Left cardiac atrium (tissue), 4 donors: ENCODE data around the gene LGI4. TPM values are rescaled to one million over a fixed set of nuclear protein-coding genes. Genes with fewer than 3 reads are reported as not detected.
"Not testable (repeated sequence)": the region's sequence is repeated elsewhere in the genome, so short reads cannot be mapped to it uniquely, and the experiment has no call there.

Source experiments
- ATAC-seq, 2 donors: fragments of 200-7000 bp; cut with Tn5 transposase; one replicate each; pipeline ENCODE4 v1.9.1; 2020; ENCODE audit warnings: mild to moderate bottlenecking in 2 of 2, moderate library complexity in 2 of 2
- DNase-seq: peaks from one replicate; pipeline ENCODE4 v3.0.0-alpha.2; 2020
- intact Hi-C, 2 donors: fragments of 100-400 bp; cut with DNase I; formaldehyde crosslinking; loops; one replicate each; pipeline versions ENCODE4 v1.14.1 to v1.15.1; 2022 to 2023
- total RNA-seq, 2 donors: library from RNA; stranded (reverse); fragmentation: NEBNext Ultra II Directional; extraction: Animal tissue kit (Norgen Biotek cat#: 25700); gene quantifications; one replicate each; pipeline ENCODE4 v1.2.1, GENCODE V29; 2021
- donor health status: DM: no; HTN: yes; CAD: no.
- donor health status: DM: no; HTN: yes; CAD: no; lungs with severe emphysema.
- donor health status: DM: yes; HTN: yes; CAD: no.
- donor health status: Dilated cardiomyopathy.

LGI4 gene
- total RNA-seq, 2 donors from 2014 or later = 11.6 to 17.9 TPM

DNA sequence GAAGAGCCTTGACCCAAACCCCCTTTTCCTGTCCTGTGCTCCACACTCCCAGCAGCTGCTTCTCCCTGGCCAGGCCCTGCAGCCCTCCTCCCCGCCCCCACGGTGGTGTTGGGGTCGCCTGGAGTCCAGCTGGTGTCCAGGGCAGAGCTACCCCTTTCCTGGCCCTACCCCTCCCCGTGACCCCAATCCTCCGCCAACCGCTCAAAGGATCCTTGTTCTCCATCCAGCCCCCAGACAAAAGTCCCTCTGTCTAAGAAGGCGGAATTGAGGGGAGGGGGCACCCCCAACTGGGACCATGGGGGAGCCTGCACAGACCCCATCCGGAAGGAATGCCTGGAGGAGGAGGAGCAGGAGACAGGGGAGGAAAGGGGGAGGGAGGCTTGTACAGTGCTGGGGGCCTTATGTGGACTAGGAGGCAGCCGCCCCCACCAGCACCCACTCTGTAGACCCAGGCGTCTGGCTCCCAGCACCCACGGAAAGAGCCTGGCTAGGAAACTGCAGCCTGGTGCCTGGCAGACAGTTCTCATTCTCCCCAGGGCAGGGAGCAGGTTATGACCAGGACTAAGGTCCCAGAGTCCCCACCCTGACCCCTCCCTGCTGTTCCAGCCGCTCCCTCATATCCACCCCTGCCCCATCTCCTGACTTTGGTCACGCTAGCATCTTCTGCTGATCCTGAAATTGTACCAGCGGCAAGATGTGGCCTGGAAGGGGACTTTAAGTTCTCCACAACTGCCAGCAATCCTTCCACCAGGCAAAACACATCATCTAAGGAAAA lies 19.5 kb downstream of the LGI4 start, which contains the start of gene FXYD3:
TSS of gene FXYD3 (plus strand) at position 647 of the 775 bp plus-strand sequence. CDS start 3,554 bp downstream, outside the sequence.
- intact Hi-C loops = loop anchor here in 1 of 2 donors (2.0 kb wide), 1 partner anchor 19 kb away; the partner anchor contains the start of gene LGI4
- ATAC-seq = peak; percentile 38 to 47
- no peak for DNase-seq

- ATAC-seq = peak; percentile 84 to 90
- peak; percentile 70 for DNase-seq
- intact Hi-C loops = loop anchor here in 1 of 2 donors (2.0 kb wide), 1 partner anchor 20 kb away; the partner anchor contains the start of gene LGI4
These were observed 20.3 kb downstream of the LGI4 start for GRCh38 chr19:35114353-35115176.

DNA sequence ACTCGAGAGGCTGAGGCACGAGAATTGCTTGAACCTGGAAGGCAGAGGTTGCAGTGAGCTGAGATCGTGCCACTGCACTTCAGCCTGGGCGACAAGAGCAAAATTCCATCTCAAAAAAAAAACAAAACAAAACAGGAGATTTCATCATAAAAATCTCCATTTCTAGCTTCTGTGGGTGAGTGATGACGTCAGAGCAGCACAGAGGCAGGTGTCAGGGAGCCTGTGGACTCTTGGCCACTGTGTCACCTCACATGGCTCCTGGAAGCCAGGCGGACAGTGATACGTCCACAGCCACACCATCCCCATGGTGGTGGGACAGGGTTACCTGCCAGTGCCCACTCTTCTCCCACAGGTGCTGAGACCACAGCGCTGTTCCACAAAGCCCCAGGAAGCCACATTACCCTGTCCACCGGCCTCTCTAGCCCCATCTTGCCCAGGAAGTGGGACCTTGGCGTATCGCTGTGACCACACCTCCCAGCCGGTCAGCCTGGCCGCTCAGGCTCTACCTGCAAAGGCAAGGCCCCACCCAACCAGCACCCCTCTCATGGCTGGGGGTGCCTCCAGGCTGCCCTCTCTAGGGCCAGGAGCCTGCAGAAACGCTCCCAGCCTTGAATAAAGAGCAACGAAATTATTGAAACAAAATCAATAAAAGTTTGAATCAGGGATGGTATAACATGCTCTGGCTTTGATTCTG lies 21.7 kb downstream of the LGI4 start:
- no peak for ATAC-seq
- intact Hi-C loops = no loop called here
- no peak for DNase-seq

GRCh38 chr19:35110974-35111373 lies 23.9 kb downstream of the LGI4 start:
- ATAC-seq (no peak), DNase-seq (no peak)

GRCh38 chr19:35109395-35110112 lies 25.3 kb downstream of the LGI4 start:
- intact Hi-C loops = no loop called here
- ATAC-seq (no peak), DNase-seq (no peak)

More at GRCh38 chr19:35110974-35111373, 23.9 kb downstream of the LGI4 start:
- intact Hi-C loops = no loop called here

GRCh38 chr19:35108730-35109129 lies 26.1 kb downstream of the LGI4 start:
- ATAC-seq (no peak), DNase-seq (no peak)
- intact Hi-C loops = no loop called here

- intact Hi-C loops = no loop called here
- peak in 1 of 2 donors; percentile 76 for ATAC-seq
- peak; percentile 53 for DNase-seq
These were observed 27.3 kb downstream of the LGI4 start for GRCh38 chr19:35107545-35107944.

GRCh38 chr19:35106898-35107541 lies 27.8 kb downstream of the LGI4 start:
- ATAC-seq (no peak), DNase-seq (no peak)

DNA sequence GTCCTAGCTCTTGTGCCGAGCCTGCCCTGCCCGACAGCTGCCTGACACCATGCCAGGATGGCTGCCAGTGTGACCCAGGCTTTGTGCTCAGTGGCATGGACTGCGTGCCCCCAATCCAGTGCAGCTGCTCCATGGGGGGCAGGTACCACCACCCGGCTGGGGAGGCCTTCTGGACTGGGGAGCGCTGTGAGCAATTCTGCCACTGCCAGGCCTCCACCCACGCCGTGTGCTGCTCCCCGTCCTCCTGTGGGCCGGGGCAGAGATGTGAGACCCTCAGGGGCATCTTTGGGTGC lies 28.6 kb downstream of the LGI4 start:
- ATAC-seq (no peak), DNase-seq (no peak)
- intact Hi-C loops = no loop called here

More at GRCh38 chr19:35106898-35107541, 27.8 kb downstream of the LGI4 start:
- intact Hi-C loops = no loop called here

DNA sequence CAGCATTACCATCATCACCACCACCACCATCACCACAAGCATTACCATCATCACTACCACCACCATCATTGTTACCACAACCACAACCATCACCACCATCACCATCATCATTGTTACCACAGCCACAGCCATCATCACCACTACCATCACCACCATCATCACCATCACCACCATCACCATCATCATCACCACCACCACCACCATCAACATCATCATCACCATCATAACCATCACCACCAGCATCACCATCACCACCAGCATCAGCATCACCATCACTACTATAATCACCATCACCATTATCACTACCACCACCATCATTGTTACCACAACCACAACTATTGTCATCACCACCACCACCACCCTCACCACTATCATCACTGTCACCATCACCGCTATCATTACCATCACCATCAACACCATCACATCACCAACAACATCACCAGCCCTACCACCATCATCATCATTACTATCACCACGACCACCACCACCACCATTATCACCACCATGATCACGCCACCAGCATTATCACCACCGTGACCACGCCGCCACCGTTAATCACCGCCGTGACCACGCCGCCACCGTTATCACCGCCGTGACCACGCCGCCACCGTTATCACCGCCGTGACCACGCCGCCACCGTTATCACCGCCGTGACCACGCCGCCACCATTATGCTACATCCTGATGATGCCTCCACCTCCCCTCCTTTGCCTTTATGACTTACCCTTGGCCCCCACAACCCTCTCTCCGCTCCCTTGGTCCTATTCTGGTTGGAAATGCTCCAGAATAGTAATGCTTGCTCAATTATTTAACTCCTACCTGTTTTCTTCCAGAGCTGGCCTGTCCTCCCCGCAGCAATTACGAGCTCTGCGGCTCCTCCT lies 29.2 kb downstream of the LGI4 start:
- DNase-seq = no peak
- no peak for ATAC-seq
- intact Hi-C loops = no loop called here

GRCh38 chr19:35105047-35105410 lies 29.8 kb downstream of the LGI4 start:
- ATAC-seq (no peak), DNase-seq (no peak)
- intact Hi-C loops = no loop called here

DNA sequence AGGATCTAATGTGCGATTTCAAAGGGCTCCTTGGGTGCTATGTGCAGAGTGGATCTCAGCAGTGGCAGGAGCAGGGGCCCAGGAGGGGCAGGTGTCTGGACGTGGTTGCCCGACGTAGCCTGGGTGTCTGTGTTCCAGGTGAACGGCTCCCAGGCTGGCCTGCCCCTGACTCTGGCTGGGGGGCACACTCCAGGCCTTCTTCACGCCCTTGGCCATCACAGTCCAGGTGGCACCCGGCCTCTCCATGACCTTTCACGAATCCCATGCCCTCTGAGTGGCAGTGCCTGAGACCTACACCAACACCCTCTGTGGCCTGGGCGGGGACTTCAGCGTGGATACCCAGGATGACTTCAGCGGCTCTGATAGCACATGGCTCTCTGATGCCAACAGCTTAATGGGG lies 30.5 kb downstream of the LGI4 start:
- intact Hi-C loops = no loop called here
- no peak for ATAC-seq

GRCh38 chr19:35103614-35104013 lies 31.2 kb downstream of the LGI4 start:
- intact Hi-C loops, DNase-seq, ATAC-seq: not testable (repeated sequence)

More for the DNA sequence above, 30.5 kb downstream of the LGI4 start:
- DNase-seq = no peak

GRCh38 chr19:35101949-35102348 lies 32.9 kb downstream of the LGI4 start:
- ATAC-seq, intact Hi-C loops, DNase-seq: not testable (repeated sequence)

DNA sequence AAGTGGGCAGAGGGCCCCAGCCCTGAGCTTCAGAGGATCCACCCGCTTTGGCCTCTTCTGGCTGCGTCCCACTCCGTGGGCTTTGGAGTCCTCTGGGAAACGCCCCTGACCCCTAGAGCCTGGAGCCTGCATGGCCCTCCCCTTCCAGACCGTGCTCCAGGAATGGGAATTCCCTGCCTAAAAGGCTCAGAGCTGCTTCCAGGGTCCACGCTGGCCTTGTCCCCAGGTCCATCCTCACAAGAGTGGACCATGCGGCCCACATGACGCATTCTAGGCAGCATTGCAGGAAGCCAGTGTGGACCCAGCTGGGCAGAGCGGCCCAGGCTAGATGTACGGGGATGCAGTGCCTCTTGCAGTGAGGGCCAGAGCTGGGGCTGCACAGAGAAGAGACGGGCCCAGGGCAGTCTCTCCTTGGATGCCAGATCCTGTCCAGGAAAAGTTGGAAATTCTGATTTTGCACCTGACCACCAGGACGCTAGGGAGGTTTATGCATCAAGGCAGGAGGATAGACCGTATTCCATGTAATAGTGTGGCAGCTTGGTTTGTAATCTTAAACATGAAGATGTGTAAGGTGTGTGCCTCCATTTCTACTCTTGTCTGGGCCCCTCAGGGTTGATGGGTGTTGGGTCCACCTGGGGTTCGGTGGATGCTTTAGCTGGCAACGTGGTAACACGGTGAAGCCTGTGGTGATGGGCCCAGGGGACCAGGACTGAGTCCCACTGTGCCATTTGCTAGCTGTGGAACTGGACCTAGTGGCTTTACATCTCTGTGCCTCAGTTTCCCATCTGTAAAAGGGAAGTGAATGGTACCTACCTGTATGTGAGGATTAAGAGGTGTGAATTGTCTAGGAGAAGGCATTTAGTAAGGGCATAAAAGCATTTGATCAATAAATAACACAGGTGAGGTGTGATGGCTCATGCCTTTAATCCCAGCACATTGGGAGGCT lies 34.0 kb downstream of the LGI4 start:
- ATAC-seq = no peak
- intact Hi-C loops = no loop called here
- no peak for DNase-seq

DNA sequence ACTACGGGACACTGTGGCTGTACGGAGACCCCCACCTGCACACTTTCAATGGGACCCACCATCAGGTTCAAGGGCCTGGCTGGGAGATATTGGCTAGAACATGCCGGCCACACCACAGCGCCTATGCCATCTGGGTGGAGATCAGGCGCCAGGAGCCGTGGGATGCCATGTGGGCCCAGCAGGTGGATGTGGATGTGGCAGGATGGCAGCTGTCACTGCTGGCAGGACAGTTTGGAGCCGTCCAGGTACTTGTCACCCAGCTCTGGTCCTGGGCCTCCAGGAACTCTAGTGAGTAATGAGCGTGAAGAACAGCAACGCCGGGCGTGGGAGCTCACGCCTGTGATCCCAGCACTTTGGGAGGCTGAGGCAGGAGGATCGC lies 35.0 kb downstream of the LGI4 start:
- intact Hi-C loops = no loop called here
- DNase-seq = no peak
- ATAC-seq = no peak
